Measurements from ENCODE around the gene SH2D3A. TPM values are rescaled to one million over a fixed set of nuclear protein-coding genes. Genes with fewer than 3 reads are reported as not detected.

Gene SH2D3A
- total and polyA plus RNA-seq, 2 of the 4 experiments (the other 2 are of a cell fraction) = under 0.01 to 0.09 TPM

GRCh38 chr19:6714749-6715555 is 52.3 kb downstream of the SH2D3A start:
- DNase-seq = no peak
- no peak for ATAC-seq (ENCODE audit: low read depth)
- intact Hi-C loops (cut with micrococcal nuclease) (no loop called here), dilution Hi-C loops (cut with HindIII; ENCODE audit: low sequenced_read_pairs, unreplicated experiment) (no loop called here), in situ Hi-C loops (cut with MboI; ENCODE audit: low sequenced_read_pairs) (no loop called here)
- Histone ChIP-seq H2AK9ac (replicated peaks; ENCODE audit: low read depth, low read length, poor library complexity) (no peak overlapping the region), H2BK15ac (ENCODE audit: low read depth, low read length) (no peak overlapping the region), H2BK120ac (ENCODE audit: low read depth, low read length) (no peak overlapping the region), H3K4ac (ENCODE audit: low read depth, low read length) (no peak overlapping the region), H3K27me3 (ENCODE audit: control insufficient read depth, insufficient read depth, low read length) (peaks cover 2% of the 10 kb centered on the region; the same call in 1 of the 2 replicates), H3K4me1 (ENCODE audit: control insufficient read depth, insufficient read depth, low read length) (no peaks in the 10 kb centered on the region), H2AK5ac (ENCODE audit: low read depth, low read length) (no peak overlapping the region), H4K5ac (ENCODE audit: low read depth, low read length) (no peak overlapping the region), H3K9me3 (ENCODE audit: control insufficient read depth, insufficient read depth, low read length) (no peaks in the 10 kb centered on the region; the same call in 1 of the 2 replicates), H3K36me3 (ENCODE audit: control insufficient read depth, insufficient read depth, low read length) (peaks cover 4% of the 10 kb centered on the region; the same call in 1 of the 2 replicates), H3K9ac (ENCODE audit: low read depth, low read length) (no peak overlapping the region), H3K56ac (ENCODE audit: extremely low read depth, insufficient read depth, low read length) (no peak overlapping the region), H4K20me1 (ENCODE audit: insufficient read depth, low read length) (no peaks in the 10 kb centered on the region), H3K4me2 (ENCODE audit: low read depth, low read length) (no peak overlapping the region), H4K91ac (ENCODE audit: insufficient read depth, low read depth, low read length) (no peak overlapping the region), H2BK5ac (ENCODE audit: low read depth, low read length, poor library complexity, severe bottlenecking) (no peak overlapping the region), H3K9me1 (ENCODE audit: insufficient read depth, low read length) (no peaks in the 10 kb centered on the region), H3K79me1 (ENCODE audit: low read depth in 1 of 2, low read length in 2 of 2) (no peaks in the 10 kb centered on the region), H3K27ac (ENCODE audit: insufficient read depth, low read length) (no peak overlapping the region), H3K23ac (ENCODE audit: low read depth, low read length) (no peak overlapping the region), H2AFZ (replicated peaks; ENCODE audit: low read length, poor library complexity) (no peak overlapping the region), H2BK20ac (ENCODE audit: low read depth, low read length) (no peak overlapping the region), H4K8ac (ENCODE audit: low read depth in 2 of 2, low read length in 2 of 2) (no peak overlapping the region), H3K18ac (ENCODE audit: low read depth, low read length) (no peak overlapping the region), H3K4me3 (ENCODE audit: insufficient read depth, low read depth, low read length) (no peak overlapping the region), H3K14ac (replicated peaks; ENCODE audit: low read depth, low read length) (no peak overlapping the region)
- 80% methylated on average over 4 of the region's 11 CpGs; no CpG with 5 or more reads in 1 of the 2 experiments for WGBS, 2 experiments (ENCODE audit: extremely low coverage in 2 of 2, insufficient read length in 1 of 2)
- TF ChIP-seq BHLHE40 (IDR thresholded peaks at IDR 0.05; ENCODE audit: low read depth, low read length) (no peak), CTCF (conservative IDR thresholded peaks at IDR 0.05; ENCODE audit: low read depth, low read length) (no peak), RCOR1 (IDR thresholded peaks at IDR 0.05; ENCODE audit: insufficient replicate concordance, low read length) (no peak), USF2 (IDR thresholded peaks at IDR 0.05; ENCODE audit: low read depth, low read length) (no peak), MAZ (IDR thresholded peaks at IDR 0.05; ENCODE audit: borderline replicate concordance, low read depth, low read length) (no peak), CHD1 (IDR thresholded peaks at IDR 0.05; ENCODE audit: low read depth, low read length) (no peak), NFE2L2 (IDR thresholded peaks at IDR 0.05; ENCODE audit: low read depth, low read length) (no peak), FOS (IDR thresholded peaks at IDR 0.05; ENCODE audit: low read depth, low read length) (no peak)
- POLR2A ChIA-PET (ENCODE audit: unreplicated experiment) = no interaction called here
- CTCF ChIA-PET = no interaction called here
- BruUV-seq (replicated peaks) = no TSS peak

Data from IMR-90 (cell line).